Esophagus squamous epithelium (tissue), 5 donors: ENCODE data around the gene PIK3AP1. TPM values are rescaled to one million over a fixed set of nuclear protein-coding genes. Genes with fewer than 3 reads are reported as not detected.
A peak's percentile ranks its signal among the peaks of the same experiment; 100 is the strongest.

Source experiments
- DNase-seq: peaks from one replicate; lab custom pipeline; 2025; lab: John Stamatoyannopoulos, UW
- H3K27ac ChIP-seq, 4 donors: fragments of 200-600 bp; sonication (generic); one replicate each; pipeline ENCODE4 v1.5.1; 2016 to 2019; ENCODE audit warnings: mild to moderate bottlenecking in 1 of 4
- H3K27me3 ChIP-seq, 4 donors: fragments of 200-600 bp; sonication (generic); 1 replicate in 3 of 4; 2 replicates in 1 of 4; pipeline versions ENCODE4 v1.5.1 to v1.6.0; 2017 to 2021; ENCODE audit warnings: antibody characterized with exemption in 1 of 4
- H3K36me3 ChIP-seq, 3 donors: fragments of 200-600 bp; sonication (generic); one replicate each; pipeline ENCODE4 v1.5.1; 2016 to 2019
- H3K4me1 ChIP-seq, 3 donors: fragments of 200-600 bp; sonication (generic); one replicate each; pipeline ENCODE4 v1.5.1; 2017 to 2019
- H3K4me3 ChIP-seq, 4 donors: fragments of 200-600 bp; sonication (generic); 1 replicate in 3 of 4; 2 replicates in 1 of 4; pipeline ENCODE4 v1.5.1; 2016 to 2019; ENCODE audit warnings: mild to moderate bottlenecking in 2 of 4, moderate library complexity in 1 of 4
- H3K9me3 ChIP-seq, 3 donors: fragments of 200-600 bp; sonication (generic); one replicate each; pipeline ENCODE4 v1.5.1; 2016 to 2019
- CTCF ChIP-seq, 6 experiments: fragments of 450-650 bp in 4 of 6; fragments of 200-600 bp in 2 of 6; sonication (generic) in 2 of 6; IDR thresholded peaks; one replicate each; pipeline ENCODE4 v1.5.1; 2016 to 2019; ENCODE audit warnings: antibody characterized with exemption in 6 of 6, mild to moderate bottlenecking in 4 of 6, moderate library complexity in 4 of 6
- POLR2A ChIP-seq, 4 donors: fragments of 450-650 bp; IDR thresholded peaks; one replicate each; pipeline ENCODE4 v1.6.1; 2017; ENCODE audit warnings: antibody characterized with exemption in 4 of 4, mild to moderate bottlenecking in 4 of 4, moderate library complexity in 3 of 4
- WGBS, 2 donors: methylation state at CpG; one replicate each; pipeline ENCODE4 v1.1.5; 2018; 5-methylcytosine and 5-hydroxymethylcytosine counted together
- intact Hi-C: fragments of 100-400 bp; cut with DNase I; formaldehyde crosslinking; loops from one replicate; pipeline ENCODE4 v1.15.0; 2022
- total RNA-seq, 4 donors: library from RNA; depleted of rRNA; stranded (reverse); fragments of >200 nt; gene quantifications; one replicate each; pipeline ENCODE4 v1.1.0, GENCODE V29; 2016
- donor health status: DM: yes; HTN: yes; CAD: no.

The PIK3AP1 gene
- total RNA-seq, 4 donors from 2014 or later, result 0.57 to 7.6 (median 3.7) TPM

- Histone ChIP-seq H3K4me1 (no peaks in the 10 kb centered on the region), H3K4me3 (no peak overlapping the region), H3K27ac (peak overlapping the region in 1 of 4 donors; percentile 57), H3K27me3 (no peaks in the 10 kb centered on the region), H3K36me3 (no peaks in the 10 kb centered on the region), H3K9me3 (no peaks in the 10 kb centered on the region)
- 75 to 79% methylated on average over 3 to 4 of the region's 4 CpGs for WGBS, 2 donors
- DNase-seq, result no peak
- intact Hi-C loops, result no loop called here
- TF ChIP-seq CTCF (IDR thresholded peaks at IDR 0.05) (no peak), POLR2A (IDR thresholded peaks at IDR 0.05) (no peak)
Measured at GRCh38 chr10:96672481-96673175, 47.7 kb downstream of the PIK3AP1 start.

- 83 to 95% methylated on average over 4 of the region's 4 CpGs for WGBS, 2 donors
- no peaks in the 10 kb centered on the region for H3K4me1 ChIP-seq
- H3K27ac ChIP-seq, result no peak overlapping the region
- TF ChIP-seq CTCF (IDR thresholded peaks at IDR 0.05) (no peak), POLR2A (IDR thresholded peaks at IDR 0.05) (no peak)
- H3K9me3 ChIP-seq, result no peaks in the 10 kb centered on the region
- H3K36me3 ChIP-seq, result no peaks in the 10 kb centered on the region
- intact Hi-C loops, result no loop called here
- no peak for DNase-seq
- H3K27me3 ChIP-seq, result no peaks in the 10 kb centered on the region
- H3K4me3 ChIP-seq, result no peak overlapping the region
Measured at GRCh38 chr10:96671211-96671890, 49.0 kb downstream of the PIK3AP1 start.

GRCh38 chr10:96670786-96671185 lies 49.5 kb downstream of the PIK3AP1 start:
- H3K9me3 ChIP-seq, result no peaks in the 10 kb centered on the region
- no peaks in the 10 kb centered on the region for H3K36me3 ChIP-seq
- no peak overlapping the region for H3K27ac ChIP-seq
- intact Hi-C loops, result no loop called here
- H3K27me3 ChIP-seq, result no peaks in the 10 kb centered on the region
- no peaks in the 10 kb centered on the region for H3K4me1 ChIP-seq
- TF ChIP-seq CTCF (IDR thresholded peaks at IDR 0.05) (no peak), POLR2A (IDR thresholded peaks at IDR 0.05) (peak in 1 of 4 donors; percentile 17)
- 35 to 60% methylated on average over 4 of the region's 4 CpGs for WGBS, 2 donors
- no peak for DNase-seq
- H3K4me3 ChIP-seq, result no peak overlapping the region

GRCh38 chr10:96667401-96667800 lies 52.9 kb downstream of the PIK3AP1 start:
- TF ChIP-seq CTCF (IDR thresholded peaks at IDR 0.05) (no peak), POLR2A (IDR thresholded peaks at IDR 0.05) (no peak)
- WGBS, 2 donors, result 87 to 95% methylated on average over 3 of the region's 3 CpGs
- H3K36me3 ChIP-seq, result no peaks in the 10 kb centered on the region

GRCh38 chr10:96666741-96667140 lies 53.6 kb downstream of the PIK3AP1 start:
- Histone ChIP-seq H3K27me3 (no peaks in the 10 kb centered on the region), H3K4me1 (no peaks in the 10 kb centered on the region), H3K27ac (no peak overlapping the region), H3K36me3 (no peaks in the 10 kb centered on the region), H3K9me3 (no peaks in the 10 kb centered on the region), H3K4me3 (no peak overlapping the region)
- intact Hi-C loops, result no loop called here
- TF ChIP-seq CTCF (IDR thresholded peaks at IDR 0.05) (no peak), POLR2A (IDR thresholded peaks at IDR 0.05) (no peak)
- WGBS, 2 donors, result 70 to 88% methylated on average over 1 to 3 of the region's 3 CpGs
- DNase-seq, result no peak

More at GRCh38 chr10:96667401-96667800, 52.9 kb downstream of the PIK3AP1 start:
- Histone ChIP-seq H3K4me3 (no peak overlapping the region), H3K4me1 (no peaks in the 10 kb centered on the region), H3K27ac (no peak overlapping the region), H3K9me3 (no peaks in the 10 kb centered on the region), H3K27me3 (no peaks in the 10 kb centered on the region)
- no peak for DNase-seq
- intact Hi-C loops, result no loop called here
